NCI-H524 treated with DMSO at 0.1 percent for 48 hours (cell line): ENCODE data around the gene RIPK3.
A peak's percentile ranks its signal among the peaks of the same experiment; 100 is the strongest.
"Not testable (repeated sequence)": the region's sequence is repeated elsewhere in the genome, so short reads cannot be mapped to it uniquely, and the experiment has no call there.

Experiments used
- DNase-seq: peaks from one replicate; lab custom pipeline; 2025; lab: John Stamatoyannopoulos, UW

Gene RIPK3

GRCh38 chr14:24347134-24347533 is 7.3 kb upstream of the RIPK3 start:
- no peak for DNase-seq

GRCh38 chr14:24343795-24344660 is 4.2 kb upstream of the RIPK3 start:
- DNase-seq = no peak

- DNase-seq = no peak
Measured at GRCh38 chr14:24342889-24343288, 3.1 kb upstream of the RIPK3 start.

GRCh38 chr14:24340606-24341005 is 815 bp upstream of the RIPK3 start:
- no peak for DNase-seq

GRCh38 chr14:24338843-24339242 is 948 bp downstream of the RIPK3 start:
- DNase-seq = no peak

GRCh38 chr14:24337824-24338175 is 2.0 kb downstream of the RIPK3 start:
- no peak for DNase-seq

- DNase-seq = no peak
Measured at GRCh38 chr14:24337144-24337823, 2.5 kb downstream of the RIPK3 start.

- no peak for DNase-seq
Measured at GRCh38 chr14:24335461-24336171, 4.2 kb downstream of the RIPK3 start.

- no peak for DNase-seq
Measured at GRCh38 chr14:24334431-24335291, 5.1 kb downstream of the RIPK3 start, which contains the start of gene ADCY4. TSS of gene ADCY4 (minus strand) at chr14:24335071. CDS start at chr14:24334652, 419 bp downstream.

- DNase-seq = peak; percentile 69
Measured at GRCh38 chr14:24332268-24332993, 7.4 kb downstream of the RIPK3 start.

GRCh38 chr14:24331731-24332267 is 8.0 kb downstream of the RIPK3 start:
- DNase-seq = no peak

GRCh38 chr14:24330973-24331674 is 8.7 kb downstream of the RIPK3 start:
- no peak for DNase-seq

- DNase-seq = no peak
Measured at GRCh38 chr14:24329736-24330135, 10.1 kb downstream of the RIPK3 start.

GRCh38 chr14:24329073-24329663 is 10.6 kb downstream of the RIPK3 start:
- DNase-seq = no peak

GRCh38 chr14:24327914-24328313 is 11.9 kb downstream of the RIPK3 start:
- DNase-seq = not testable (repeated sequence)

GRCh38 chr14:24327303-24327702 is 12.5 kb downstream of the RIPK3 start:
- DNase-seq = no peak

GRCh38 chr14:24325963-24326362 is 13.8 kb downstream of the RIPK3 start:
- no peak for DNase-seq

- no peak for DNase-seq
Measured at GRCh38 chr14:24325041-24325530, 14.7 kb downstream of the RIPK3 start.

- DNase-seq = no peak
Measured at GRCh38 chr14:24324024-24324423, 15.8 kb downstream of the RIPK3 start.

GRCh38 chr14:24323341-24323740 is 16.4 kb downstream of the RIPK3 start:
- DNase-seq = no peak
